Right atrium auricular region (tissue), 2 donors: ENCODE measurements around the gene CD300LD. TPM values are rescaled to one million over a fixed set of nuclear protein-coding genes. Genes with fewer than 3 reads are reported as not detected.

Experiments
- DNase-seq: peaks from one replicate; pipeline ENCODE4 v3.0.0-alpha.2; 2019; ENCODE audit warnings: low spot score
- H3K27ac ChIP-seq, 2 donors: fragments of 200-600 bp; sonication (generic); 1 replicate in 1 of 2; 2 replicates in 1 of 2; pipeline ENCODE4 v1.5.1; 2016 to 2019
- H3K27me3 ChIP-seq, 2 donors: fragments of 200-600 bp; sonication (generic); one replicate each; pipeline versions ENCODE4 v1.5.1 to v1.6.0; 2017 to 2019
- H3K36me3 ChIP-seq: fragments of 200-600 bp; sonication (generic); one replicate; pipeline ENCODE4 v1.5.1; 2016
- H3K4me1 ChIP-seq, 2 donors: fragments of 200-600 bp; sonication (generic); one replicate each; pipeline versions ENCODE4 v1.5.1 to v1.6.0; 2017 to 2019
- H3K4me3 ChIP-seq, 2 donors: fragments of 200-600 bp; sonication (generic); 1 replicate in 1 of 2; 2 replicates in 1 of 2; pipeline ENCODE4 v1.5.1; 2017 to 2019; ENCODE audit warnings: mild to moderate bottlenecking in 1 of 2, moderate library complexity in 1 of 2
- H3K9me3 ChIP-seq, 2 donors: fragments of 200-600 bp; sonication (generic); one replicate each; pipeline ENCODE4 v1.5.1; 2019
- CTCF ChIP-seq, 2 donors: fragments of 200-600 bp; sonication (generic); IDR thresholded peaks; one replicate each; pipeline ENCODE4 v1.5.1; 2019; ENCODE audit warnings: antibody characterized with exemption in 2 of 2
- total RNA-seq, 2 donors: library from RNA; depleted of rRNA; stranded (reverse); fragments of >200 nt; gene quantifications; one replicate each; pipeline ENCODE4 v1.1.0, GENCODE V29; 2016

The CD300LD gene
- total RNA-seq, 2 donors from 2014 or later = not detected

GRCh38 chr17:74610108-74610507 lies 18.0 kb upstream of the CD300LD start:
- H3K36me3 ChIP-seq = no peaks in the 10 kb centered on the region
- no peak for TF ChIP-seq CTCF (IDR thresholded peaks at IDR 0.05)
- H3K27me3 ChIP-seq = no peaks in the 10 kb centered on the region
- no peaks in the 10 kb centered on the region for H3K4me1 ChIP-seq
- no peaks in the 10 kb centered on the region for H3K9me3 ChIP-seq
- DNase-seq = no peak
- no peak overlapping the region for H3K4me3 ChIP-seq
- H3K27ac ChIP-seq = no peak overlapping the region

- no peaks in the 10 kb centered on the region for H3K9me3 ChIP-seq
- DNase-seq = no peak
- no peaks in the 10 kb centered on the region for H3K27me3 ChIP-seq
- H3K4me3 ChIP-seq = no peak overlapping the region
- no peak overlapping the region for H3K27ac ChIP-seq
- H3K4me1 ChIP-seq = no peaks in the 10 kb centered on the region
- no peak for TF ChIP-seq CTCF (IDR thresholded peaks at IDR 0.05)
- no peaks in the 10 kb centered on the region for H3K36me3 ChIP-seq
These were observed 16.4 kb upstream of the CD300LD start for GRCh38 chr17:74608511-74608910.

GRCh38 chr17:74607221-74607620 lies 15.1 kb upstream of the CD300LD start:
- no peak for DNase-seq
- Histone ChIP-seq H3K9me3 (no peaks in the 10 kb centered on the region), H3K27ac (no peak overlapping the region), H3K36me3 (no peaks in the 10 kb centered on the region), H3K27me3 (no peaks in the 10 kb centered on the region), H3K4me3 (no peak overlapping the region), H3K4me1 (no peaks in the 10 kb centered on the region)
- no peak for TF ChIP-seq CTCF (IDR thresholded peaks at IDR 0.05)

- H3K27ac ChIP-seq = no peak overlapping the region
- H3K9me3 ChIP-seq = no peaks in the 10 kb centered on the region
- DNase-seq = no peak
- H3K4me1 ChIP-seq = no peaks in the 10 kb centered on the region
- no peak overlapping the region for H3K4me3 ChIP-seq
- no peaks in the 10 kb centered on the region for H3K36me3 ChIP-seq
- no peaks in the 10 kb centered on the region for H3K27me3 ChIP-seq
- no peak for TF ChIP-seq CTCF (IDR thresholded peaks at IDR 0.05)
These were observed 14.0 kb upstream of the CD300LD start for GRCh38 chr17:74606050-74606449.

- peak; percentile 65 for DNase-seq
- no peaks in the 10 kb centered on the region for H3K36me3 ChIP-seq
- H3K27ac ChIP-seq = no peak overlapping the region
- H3K4me1 ChIP-seq = no peaks in the 10 kb centered on the region
- no peaks in the 10 kb centered on the region for H3K27me3 ChIP-seq
- no peaks in the 10 kb centered on the region for H3K9me3 ChIP-seq
- no peak for TF ChIP-seq CTCF (IDR thresholded peaks at IDR 0.05)
- no peak overlapping the region for H3K4me3 ChIP-seq
These were observed 13.3 kb upstream of the CD300LD start for GRCh38 chr17:74605361-74605760.

- no peak overlapping the region for H3K4me3 ChIP-seq
- TF ChIP-seq CTCF (IDR thresholded peaks at IDR 0.05) = no peak
- no peaks in the 10 kb centered on the region for H3K36me3 ChIP-seq
- no peaks in the 10 kb centered on the region for H3K4me1 ChIP-seq
- no peaks in the 10 kb centered on the region for H3K9me3 ChIP-seq
- no peak for DNase-seq
- no peak overlapping the region for H3K27ac ChIP-seq
- no peaks in the 10 kb centered on the region for H3K27me3 ChIP-seq
These were observed 12.7 kb upstream of the CD300LD start for GRCh38 chr17:74604761-74605160.
